Stomach (tissue), 9 donors: ENCODE results near the gene HSPG2. TPM values are rescaled to one million over a fixed set of nuclear protein-coding genes. Genes with fewer than 3 reads are reported as not detected.

Experiments
- DNase-seq, 2 donors: peaks; one replicate each; pipeline versions ENCODE4 v3.0.0 to v3.0.0-alpha.2; 2013 to 2019
- H3K27ac ChIP-seq, 5 donors: fragments of 200-600 bp in 4 of 5; sonication (generic) in 4 of 5; one replicate each; pipeline ENCODE4 v1.5.1; 2013 to 2019; ENCODE audit warnings: mild to moderate bottlenecking in 1 of 5, moderate library complexity in 1 of 5
- H3K27me3 ChIP-seq, 3 donors: fragments of 200-600 bp; sonication (generic); one replicate each; pipeline ENCODE4 v1.5.1; 2017 to 2019; ENCODE audit warnings: mixed run types in 1 of 3
- H3K36me3 ChIP-seq, 4 donors: fragments of 200-600 bp; sonication (generic); 1 replicate in 3 of 4; 2 replicates in 1 of 4; pipeline ENCODE4 v1.5.1; 2016 to 2019
- H3K4me1 ChIP-seq, 4 donors: fragments of 200-600 bp; sonication (generic); one replicate each; pipeline ENCODE4 v1.5.1; 2016 to 2019
- H3K4me3 ChIP-seq, 4 donors: fragments of 200-600 bp; sonication (generic) in 3 of 4; one replicate each; pipeline ENCODE4 v1.5.1; 2016 to 2019; ENCODE audit warnings: mild to moderate bottlenecking in 1 of 4
- H3K9me3 ChIP-seq, 4 donors: fragments of 200-600 bp; sonication (generic); one replicate each; pipeline ENCODE4 v1.5.1; 2016 to 2019
- EP300 ChIP-seq: sonication (generic); formaldehyde crosslinking; IDR thresholded peaks from one replicate; pipeline ENCODE4 v1.6.1; 2017; ENCODE audit warnings: antibody characterized with exemption
- POLR2A ChIP-seq, 4 donors: fragments of 450-650 bp; IDR thresholded peaks; one replicate each; pipeline ENCODE4 v1.6.1; 2016; ENCODE audit warnings: antibody characterized with exemption in 4 of 4, control low read depth in 2 of 4, mild to moderate bottlenecking in 1 of 4, moderate library complexity in 1 of 4
- POLR2AphosphoS5 ChIP-seq, 3 donors: sonication (generic); formaldehyde crosslinking; IDR thresholded peaks; one replicate each; pipeline ENCODE4 v1.6.1; 2016; ENCODE audit warnings: antibody characterized with exemption in 3 of 3
- WGBS, 5 donors: extraction: QIAGEN DNeasy Blood & Tissue Kit in 3 of 5; methylation state at CpG; one replicate each; pipeline versions ENCODE4 v1.1.5 to v1.1.7; 2013 to 2018; 5-methylcytosine and 5-hydroxymethylcytosine counted together
- intact Hi-C: fragments of 100-400 bp; cut with DNase I; formaldehyde crosslinking; loops from one replicate; pipeline ENCODE4 v1.15.1; 2023; ENCODE audit warnings: low total_unique reads
- polyA plus RNA-seq, 3 donors: library from polyadenylated mRNA; stranded (reverse); fragments of 200-250 nt; gene quantifications; one replicate each; pipeline ENCODE4 v1.2.3, GENCODE V29; 2013
- total RNA-seq, 5 donors: library from RNA; depleted of rRNA; stranded (reverse); fragments of >200 nt; gene quantifications; one replicate each; pipeline versions ENCODE4 v1.1.0 to v1.2.3, GENCODE V29; 2014 to 2016
- TF ChIP-seq, protein P1 (sequence below), 7 experiments: fragments of 450-650 bp in 4 of 7; fragments of 200-600 bp in 3 of 7; sonication (generic) in 3 of 7; IDR thresholded peaks; one replicate each; pipeline ENCODE4 v1.5.1; 2016 to 2019; ENCODE audit warnings: antibody characterized with exemption in 7 of 7, control low read depth in 2 of 7, mild to moderate bottlenecking in 1 of 7
- donor health status: healthy with polysubstance abuse.
- donor health status: Bipolar disorder and iron deficiency.
- donor health status: healthy.

The HSPG2 gene
- total and polyA plus RNA-seq, 8 donors, result 21.7 to 504 (median 133) TPM

DNA sequence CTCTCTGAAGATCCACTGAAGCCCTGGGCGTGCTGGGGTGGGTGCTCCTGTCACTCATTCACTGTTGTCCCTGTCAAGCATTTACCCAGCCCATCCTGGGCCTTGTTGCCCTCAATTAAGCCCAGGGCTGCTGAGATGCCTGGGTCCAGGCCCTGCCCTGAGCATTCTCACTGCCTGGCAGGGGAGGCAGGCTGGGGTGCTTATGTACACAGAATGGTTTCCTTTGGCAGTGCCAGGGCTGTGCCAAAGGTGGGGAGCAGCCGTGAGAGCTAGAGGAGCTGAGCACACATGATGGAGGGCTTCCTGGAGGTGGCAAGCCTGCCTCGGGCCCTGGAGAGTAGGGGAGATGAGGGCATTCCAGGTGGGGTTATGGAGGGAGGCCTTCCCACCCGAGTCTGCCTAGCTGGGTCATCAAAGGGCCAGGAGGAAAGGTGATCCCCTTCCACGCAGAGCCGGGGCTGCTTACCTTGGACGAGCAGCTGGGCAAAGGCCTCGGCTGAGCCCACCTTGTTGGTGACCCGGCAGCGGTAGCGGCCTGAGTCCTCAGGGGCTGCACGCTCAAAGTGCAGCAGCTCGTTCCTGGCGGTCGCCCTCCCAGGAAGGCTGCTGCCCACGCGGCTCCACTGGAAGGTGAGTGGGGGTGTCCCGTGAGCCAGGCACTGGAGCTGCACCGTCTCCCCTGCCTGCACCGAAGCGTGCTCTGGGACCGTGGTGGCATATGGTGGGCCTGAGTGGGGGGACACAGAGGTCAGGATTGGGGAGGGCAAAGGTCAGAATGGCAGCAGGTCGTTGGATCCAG, 98.6 kb downstream of the HSPG2 start:
- Histone ChIP-seq H3K27ac (no peak overlapping the region), H3K36me3 (peaks cover 96 to 100% (median 100%) of the 10 kb centered on the region in 4 donors), H3K4me3 (no peak overlapping the region), H3K4me1 (no peaks in the 10 kb centered on the region), H3K27me3 (no peaks in the 10 kb centered on the region), H3K9me3 (peaks cover 0 to 10% (median 3%) of the 10 kb centered on the region in 4 donors)
- intact Hi-C loops, result no loop called here
- TF ChIP-seq POLR2AphosphoS5 (IDR thresholded peaks at IDR 0.05) (no peak), EP300 (no peak), POLR2A (IDR thresholded peaks at IDR 0.05) (no peak)
- TF ChIP-seq, protein P1, sequence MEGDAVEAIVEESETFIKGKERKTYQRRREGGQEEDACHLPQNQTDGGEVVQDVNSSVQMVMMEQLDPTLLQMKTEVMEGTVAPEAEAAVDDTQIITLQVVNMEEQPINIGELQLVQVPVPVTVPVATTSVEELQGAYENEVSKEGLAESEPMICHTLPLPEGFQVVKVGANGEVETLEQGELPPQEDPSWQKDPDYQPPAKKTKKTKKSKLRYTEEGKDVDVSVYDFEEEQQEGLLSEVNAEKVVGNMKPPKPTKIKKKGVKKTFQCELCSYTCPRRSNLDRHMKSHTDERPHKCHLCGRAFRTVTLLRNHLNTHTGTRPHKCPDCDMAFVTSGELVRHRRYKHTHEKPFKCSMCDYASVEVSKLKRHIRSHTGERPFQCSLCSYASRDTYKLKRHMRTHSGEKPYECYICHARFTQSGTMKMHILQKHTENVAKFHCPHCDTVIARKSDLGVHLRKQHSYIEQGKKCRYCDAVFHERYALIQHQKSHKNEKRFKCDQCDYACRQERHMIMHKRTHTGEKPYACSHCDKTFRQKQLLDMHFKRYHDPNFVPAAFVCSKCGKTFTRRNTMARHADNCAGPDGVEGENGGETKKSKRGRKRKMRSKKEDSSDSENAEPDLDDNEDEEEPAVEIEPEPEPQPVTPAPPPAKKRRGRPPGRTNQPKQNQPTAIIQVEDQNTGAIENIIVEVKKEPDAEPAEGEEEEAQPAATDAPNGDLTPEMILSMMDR (IDR thresholded peaks at IDR 0.05), result no peak
- WGBS, 5 donors, result 83 to 90% (median 89%) methylated on average over 23 of the region's 23 CpGs
- DNase-seq, result no peak

DNA sequence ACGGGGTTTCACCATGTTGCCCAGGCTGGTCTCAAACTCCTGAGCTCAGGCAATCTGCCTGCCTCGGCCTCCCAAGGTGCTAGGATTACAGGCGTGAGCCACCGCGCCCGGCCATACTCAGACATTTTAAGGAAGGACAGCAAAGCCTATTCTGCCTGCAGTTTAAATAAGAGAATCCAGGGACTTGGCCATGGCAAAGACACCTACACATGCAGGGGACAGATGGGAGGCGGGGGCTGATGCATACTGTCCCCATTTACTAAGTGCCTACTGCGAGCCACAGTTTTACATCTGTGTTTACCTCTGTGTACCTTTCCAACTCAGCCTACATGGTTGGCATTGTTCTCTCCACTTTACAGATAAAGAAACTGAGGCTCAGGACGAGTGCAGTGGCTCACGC, 99.6 kb downstream of the HSPG2 start:
- no peak for DNase-seq
- Histone ChIP-seq H3K9me3 (peaks cover 0 to 10% (median 3%) of the 10 kb centered on the region in 4 donors), H3K27ac (no peak overlapping the region), H3K36me3 (peaks cover 96 to 100% (median 100%) of the 10 kb centered on the region in 4 donors), H3K4me1 (no peaks in the 10 kb centered on the region), H3K27me3 (no peaks in the 10 kb centered on the region), H3K4me3 (no peak overlapping the region)
- intact Hi-C loops, result no loop called here
- WGBS, 5 donors, result 92 to 96% (median 94%) methylated on average over 9 to 10 of the region's 10 CpGs
- TF ChIP-seq EP300 (no peak), POLR2AphosphoS5 (IDR thresholded peaks at IDR 0.05) (no peak), POLR2A (IDR thresholded peaks at IDR 0.05) (no peak)
- TF ChIP-seq, protein P1 (IDR thresholded peaks at IDR 0.05), result no peak

GRCh38 chr1:21836729-21837128, 100.4 kb downstream of the HSPG2 start:
- Histone ChIP-seq H3K9me3 (peaks cover 0 to 10% (median 3%) of the 10 kb centered on the region in 4 donors), H3K4me1 (no peaks in the 10 kb centered on the region), H3K36me3 (peaks cover 96 to 100% (median 100%) of the 10 kb centered on the region in 4 donors), H3K27ac (no peak overlapping the region), H3K4me3 (no peak overlapping the region), H3K27me3 (no peaks in the 10 kb centered on the region)
- DNase-seq, result no peak
- intact Hi-C loops, result no loop called here
- TF ChIP-seq, protein P1 (IDR thresholded peaks at IDR 0.05), result no peak
- no peak for TF ChIP-seq POLR2AphosphoS5 (IDR thresholded peaks at IDR 0.05)
- no peak for TF ChIP-seq POLR2A (IDR thresholded peaks at IDR 0.05)
- no peak for TF ChIP-seq EP300
- 91 to 99% (median 97%) methylated on average over 13 of the region's 13 CpGs for WGBS, 5 donors

DNA sequence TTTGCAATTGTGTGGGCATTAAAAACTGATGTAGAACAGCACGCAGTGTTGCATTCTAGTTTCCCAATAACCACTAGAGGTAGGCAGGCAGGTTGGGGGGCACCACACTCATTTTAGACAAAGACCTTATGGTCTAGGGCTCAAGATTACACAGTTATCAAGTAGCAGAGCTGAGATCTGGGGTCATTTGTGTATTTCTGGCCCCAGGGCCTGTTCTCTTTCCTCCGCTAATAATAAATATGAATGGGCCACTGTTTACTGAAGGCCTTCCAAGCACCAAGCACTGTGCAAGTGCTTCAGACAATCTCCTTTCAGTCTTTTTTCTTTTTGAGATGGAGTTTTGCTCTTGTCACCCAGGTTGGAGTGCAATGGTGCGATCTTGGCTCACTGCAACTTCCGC, 101.1 kb downstream of the HSPG2 start:
- no peak overlapping the region for H3K27ac ChIP-seq
- H3K4me1 ChIP-seq, result no peaks in the 10 kb centered on the region
- TF ChIP-seq EP300 (no peak), POLR2AphosphoS5 (IDR thresholded peaks at IDR 0.05) (no peak)
- TF ChIP-seq, protein P1 (IDR thresholded peaks at IDR 0.05), result no peak
- peaks cover 96 to 100% (median 100%) of the 10 kb centered on the region in 4 donors for H3K36me3 ChIP-seq
- intact Hi-C loops, result no loop called here
- H3K4me3 ChIP-seq, result no peak overlapping the region
- peaks cover 0 to 10% (median 3%) of the 10 kb centered on the region in 4 donors for H3K9me3 ChIP-seq
- 94 to 99% (median 96%) methylated on average over 4 of the region's 4 CpGs for WGBS, 5 donors
- H3K27me3 ChIP-seq, result no peaks in the 10 kb centered on the region
- no peak for DNase-seq
